Measurements from ENCODE around the gene UBTD2. TPM values are rescaled to one million over a fixed set of nuclear protein-coding genes. Genes with fewer than 3 reads are reported as not detected.

UBTD2 gene
- polyA plus RNA-seq, 1 donor (not counting 4 experiments of a cell fraction or from before 2014, with no cell fraction given) = 16.2 TPM

- Histone ChIP-seq H3K9me3 (ENCODE audit: control insufficient read depth, low read depth, low read length) (no peaks in the 10 kb centered on the region), H3K4me3 (ENCODE audit: control insufficient read depth in 2 of 3, extremely low read depth in 1 of 3, insufficient read depth in 2 of 3, low read depth in 1 of 3, low read length in 3 of 3) (no peak overlapping the region), H3K27me3 (ENCODE audit: control insufficient read depth, extremely low read depth, insufficient read depth, low read length) (no peaks in the 10 kb centered on the region), H3K9ac (ENCODE audit: control insufficient read depth, extremely low read depth, insufficient read depth, low read length) (no peak overlapping the region), H3K36me3 (ENCODE audit: control insufficient read depth in 2 of 2, extremely low read depth in 1 of 2, insufficient read depth in 2 of 2, low read length in 2 of 2) (peaks cover 9 to 15% of the 10 kb centered on the region in 2 experiments), H3K4me2 (ENCODE audit: control insufficient read depth, extremely low read depth, insufficient read depth, low read depth, low read length) (no peak overlapping the region), H3K79me2 (ENCODE audit: control insufficient read depth, insufficient read depth, low read length) (peaks cover 61% of the 10 kb centered on the region), H3K27ac (ENCODE audit: control insufficient read depth, insufficient read depth, low read length) (no peak overlapping the region), H3K4me1 (ENCODE audit: control insufficient read depth, extremely low read depth, insufficient read depth, low read length) (no peaks in the 10 kb centered on the region), H3K9me1 (ENCODE audit: control insufficient read depth, extremely low read depth, insufficient read depth, low read length) (peaks cover 3% of the 10 kb centered on the region), H4K20me1 (ENCODE audit: control insufficient read depth, extremely low read depth, insufficient read depth, low read length) (peaks cover 9% of the 10 kb centered on the region), H2AFZ (ENCODE audit: control insufficient read depth, low read length) (no peak overlapping the region)
- no peak for FAIRE-seq
- dilution Hi-C loops (cut with MboI; ENCODE audit: extremely low pct_ligation_motif_present, low sequenced_read_pairs) = no loop called here
- no peak for DNase-seq (ENCODE audit: low read depth, low spot score)
- TF ChIP-seq EZH2 (IDR thresholded peaks at IDR 0.05; ENCODE audit: low read length) (no peak), CTCF (optimal IDR thresholded peaks at IDR 0.05 in 1 of 3, IDR thresholded peaks at IDR 0.05 in 1 of 3, conservative IDR thresholded peaks at IDR 0.05 in 1 of 3; ENCODE audit: extremely low read depth in 1 of 3, insufficient read depth in 2 of 3, low read length in 3 of 3) (peak in 2 of 3 experiments; percentile 8 to 20)
These were observed 121.1 kb downstream of the UBTD2 start for GRCh38 chr5:172162323-172162986.

GRCh38 chr5:172160506-172160905, 123.1 kb downstream of the UBTD2 start:
- Histone ChIP-seq H3K79me2 (ENCODE audit: control insufficient read depth, insufficient read depth, low read length) (peaks cover 57% of the 10 kb centered on the region), H3K27me3 (ENCODE audit: control insufficient read depth, extremely low read depth, insufficient read depth, low read length) (no peaks in the 10 kb centered on the region), H3K9me1 (ENCODE audit: control insufficient read depth, extremely low read depth, insufficient read depth, low read length) (peaks cover 3% of the 10 kb centered on the region), H3K36me3 (ENCODE audit: control insufficient read depth in 2 of 2, extremely low read depth in 1 of 2, insufficient read depth in 2 of 2, low read length in 2 of 2) (peaks cover 10 to 24% of the 10 kb centered on the region in 2 experiments), H3K4me2 (ENCODE audit: control insufficient read depth, extremely low read depth, insufficient read depth, low read depth, low read length) (no peak overlapping the region), H3K4me1 (ENCODE audit: control insufficient read depth, extremely low read depth, insufficient read depth, low read length) (no peaks in the 10 kb centered on the region), H3K4me3 (ENCODE audit: control insufficient read depth in 2 of 3, extremely low read depth in 1 of 3, insufficient read depth in 2 of 3, low read depth in 1 of 3, low read length in 3 of 3) (no peak overlapping the region), H2AFZ (ENCODE audit: control insufficient read depth, low read length) (no peak overlapping the region), H3K9me3 (ENCODE audit: control insufficient read depth, low read depth, low read length) (no peaks in the 10 kb centered on the region), H3K27ac (ENCODE audit: control insufficient read depth, insufficient read depth, low read length) (no peak overlapping the region), H4K20me1 (ENCODE audit: control insufficient read depth, extremely low read depth, insufficient read depth, low read length) (peaks cover 9% of the 10 kb centered on the region), H3K9ac (ENCODE audit: control insufficient read depth, extremely low read depth, insufficient read depth, low read length) (no peak overlapping the region)
- dilution Hi-C loops (cut with MboI; ENCODE audit: extremely low pct_ligation_motif_present, low sequenced_read_pairs) = no loop called here
- TF ChIP-seq EZH2 (IDR thresholded peaks at IDR 0.05; ENCODE audit: low read length) = no peak
- no peak for TF ChIP-seq CTCF (optimal IDR thresholded peaks at IDR 0.05 in 1 of 3, IDR thresholded peaks at IDR 0.05 in 1 of 3, conservative IDR thresholded peaks at IDR 0.05 in 1 of 3; ENCODE audit: extremely low read depth in 1 of 3, insufficient read depth in 2 of 3, low read length in 3 of 3)
- DNase-seq (ENCODE audit: low read depth, low spot score) (no peak), FAIRE-seq (no peak)

Small RNAs within 50 kb of the gene (small RNA-seq; reads per million reads assigned to genes)
- 0 reads per million in 3 experiments for gene RF00191 (ENCODE audit: insufficient read length in 3 of 3, low read depth in 3 of 3, low replicate concordance in 1 of 3)

Other genes with a start within 250 kb of the UBTD2 start
- 13.3 to 22.7 TPM (median 19.8 TPM) in 3 replicates for gene STK10, start 95.5 kb downstream of the UBTD2 start, polyA plus RNA-seq
- not detected in 3 replicates for gene EFCAB9, start 89.6 kb downstream of the UBTD2 start, polyA plus RNA-seq
- gene SH3PXD2B, start 170.8 kb upstream of the UBTD2 start, polyA plus RNA-seq = 17.3 to 17.9 TPM (median 17.6 TPM) in 3 replicates

Data from keratinocyte (primary cell).